Measurements from ENCODE around the gene GRK3. TPM values are rescaled to one million over a fixed set of nuclear protein-coding genes. Genes with fewer than 3 reads are reported as not detected.

Gene GRK3
- total and polyA plus RNA-seq, 2 of the 4 experiments (the other 2 are of a cell fraction): 0.58 to 1.6 TPM

- Histone ChIP-seq H3K4me2 (ENCODE audit: low read depth, low read length) (no peak overlapping the region), H3K9me1 (ENCODE audit: insufficient read depth, low read length) (no peaks in the 10 kb centered on the region; the same call in 1 of the 2 replicates), H3K4me1 (ENCODE audit: control insufficient read depth, insufficient read depth, low read length) (peaks cover 3% of the 10 kb centered on the region), H3K27ac (ENCODE audit: insufficient read depth, low read length) (no peak overlapping the region), H3K14ac (replicated peaks; ENCODE audit: low read depth, low read length) (no peak overlapping the region), H4K20me1 (ENCODE audit: insufficient read depth, low read length) (no peaks in the 10 kb centered on the region), H3K36me3 (ENCODE audit: control insufficient read depth, insufficient read depth, low read length) (no peaks in the 10 kb centered on the region), H2BK20ac (ENCODE audit: low read depth, low read length) (no peak overlapping the region), H4K8ac (ENCODE audit: low read depth in 2 of 2, low read length in 2 of 2) (no peak overlapping the region), H4K91ac (ENCODE audit: insufficient read depth, low read depth, low read length) (no peak overlapping the region), H3K18ac (ENCODE audit: low read depth, low read length) (no peak overlapping the region), H3K23ac (ENCODE audit: low read depth, low read length) (no peak overlapping the region), H3K79me1 (ENCODE audit: low read depth in 1 of 2, low read length in 2 of 2) (no peaks in the 10 kb centered on the region), H2BK5ac (ENCODE audit: low read depth, low read length, poor library complexity, severe bottlenecking) (no peak overlapping the region), H4K5ac (ENCODE audit: low read depth, low read length) (no peak overlapping the region), H2AK5ac (ENCODE audit: low read depth, low read length) (no peak overlapping the region), H3K4ac (ENCODE audit: low read depth, low read length) (no peak overlapping the region), H3K9ac (ENCODE audit: low read depth, low read length) (no peak overlapping the region), H3K9me3 (ENCODE audit: control insufficient read depth, insufficient read depth, low read length) (peaks cover 2% of the 10 kb centered on the region; the same call in 1 of the 2 replicates), H3K56ac (ENCODE audit: extremely low read depth, insufficient read depth, low read length) (no peak overlapping the region), H3K4me3 (ENCODE audit: insufficient read depth, low read depth, low read length) (no peak overlapping the region), H2BK120ac (ENCODE audit: low read depth, low read length) (no peak overlapping the region), H2BK15ac (ENCODE audit: low read depth, low read length) (no peak overlapping the region), H2AK9ac (replicated peaks; ENCODE audit: low read depth, low read length, poor library complexity) (no peak overlapping the region), H2AFZ (replicated peaks; ENCODE audit: low read length, poor library complexity) (no peak overlapping the region), H3K27me3 (ENCODE audit: control insufficient read depth, insufficient read depth, low read length) (no peaks in the 10 kb centered on the region)
- intact Hi-C loops (cut with micrococcal nuclease) (no loop called here), in situ Hi-C loops (cut with MboI; ENCODE audit: low sequenced_read_pairs) (no loop called here), dilution Hi-C loops (cut with HindIII; ENCODE audit: low sequenced_read_pairs, unreplicated experiment) (no loop called here)
- BruUV-seq (replicated peaks): no TSS peak
- WGBS, 2 experiments (ENCODE audit: extremely low coverage in 2 of 2, insufficient read length in 1 of 2): 93% methylated on average over 31 of the region's 48 CpGs; no CpG with 5 or more reads in 1 of the 2 experiments
- DNase-seq (no peak), ATAC-seq (ENCODE audit: low read depth) (no peak)
- ChIA-PET CTCF (no interaction called here), POLR2A (ENCODE audit: unreplicated experiment) (no interaction called here)
- TF ChIP-seq RFX5 (IDR thresholded peaks at IDR 0.05; ENCODE audit: low read depth, low read length) (no peak), FOS (IDR thresholded peaks at IDR 0.05; ENCODE audit: low read depth, low read length) (no peak), RCOR1 (IDR thresholded peaks at IDR 0.05; ENCODE audit: insufficient replicate concordance, low read length) (no peak), MAFK (IDR thresholded peaks at IDR 0.05; ENCODE audit: low read depth, low read length) (no peak), NFE2L2 (IDR thresholded peaks at IDR 0.05; ENCODE audit: low read depth, low read length) (no peak)
Observed at GRCh38 chr22:25752615-25753214, 188.2 kb downstream of the GRK3 start.

All from IMR-90 (cell line).